GM12873 (cell line): ENCODE data around the gene CIT.

Experiments
- TF ChIP-seq, protein P1 (sequence below): IDR thresholded peaks from 2 replicates; pipeline ENCODE4 v1.5.1; 2012; ENCODE audit warnings: low read depth, mild to moderate bottlenecking, moderate library complexity, low read length, control low read depth; ENCODE audit not compliant: insufficient read depth; ENCODE audit errors: missing control alignments

The CIT gene

GRCh38 chr12:119843100-119843499 lies 34.0 kb downstream of the CIT start:
- TF ChIP-seq, protein P1, sequence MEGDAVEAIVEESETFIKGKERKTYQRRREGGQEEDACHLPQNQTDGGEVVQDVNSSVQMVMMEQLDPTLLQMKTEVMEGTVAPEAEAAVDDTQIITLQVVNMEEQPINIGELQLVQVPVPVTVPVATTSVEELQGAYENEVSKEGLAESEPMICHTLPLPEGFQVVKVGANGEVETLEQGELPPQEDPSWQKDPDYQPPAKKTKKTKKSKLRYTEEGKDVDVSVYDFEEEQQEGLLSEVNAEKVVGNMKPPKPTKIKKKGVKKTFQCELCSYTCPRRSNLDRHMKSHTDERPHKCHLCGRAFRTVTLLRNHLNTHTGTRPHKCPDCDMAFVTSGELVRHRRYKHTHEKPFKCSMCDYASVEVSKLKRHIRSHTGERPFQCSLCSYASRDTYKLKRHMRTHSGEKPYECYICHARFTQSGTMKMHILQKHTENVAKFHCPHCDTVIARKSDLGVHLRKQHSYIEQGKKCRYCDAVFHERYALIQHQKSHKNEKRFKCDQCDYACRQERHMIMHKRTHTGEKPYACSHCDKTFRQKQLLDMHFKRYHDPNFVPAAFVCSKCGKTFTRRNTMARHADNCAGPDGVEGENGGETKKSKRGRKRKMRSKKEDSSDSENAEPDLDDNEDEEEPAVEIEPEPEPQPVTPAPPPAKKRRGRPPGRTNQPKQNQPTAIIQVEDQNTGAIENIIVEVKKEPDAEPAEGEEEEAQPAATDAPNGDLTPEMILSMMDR = no peak

- TF ChIP-seq, protein P1 = no peak
Observed at GRCh38 chr12:119842380-119842779, 34.7 kb downstream of the CIT start.

GRCh38 chr12:119841433-119842210 lies 35.5 kb downstream of the CIT start:
- TF ChIP-seq, protein P1 = no peak

DNA sequence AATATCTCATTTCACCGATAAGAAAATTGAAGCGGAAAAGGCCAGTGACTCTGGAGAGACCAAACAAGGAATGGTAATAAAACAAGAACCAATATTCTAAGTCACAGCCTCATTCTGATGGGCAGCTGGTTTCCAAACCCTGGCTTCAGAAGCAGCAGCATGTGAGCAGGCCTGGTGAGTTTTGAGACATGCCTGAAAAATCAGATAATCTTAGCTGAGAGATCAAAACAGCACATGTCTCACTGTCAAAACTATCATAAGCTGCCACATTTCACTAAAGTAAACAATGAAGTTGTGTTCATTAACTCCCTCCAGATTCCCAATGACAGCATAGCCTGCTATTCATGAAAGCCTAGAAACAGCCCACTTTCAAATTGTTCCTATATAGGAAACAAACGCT lies 36.5 kb downstream of the CIT start:
- TF ChIP-seq, protein P1 = no peak

DNA sequence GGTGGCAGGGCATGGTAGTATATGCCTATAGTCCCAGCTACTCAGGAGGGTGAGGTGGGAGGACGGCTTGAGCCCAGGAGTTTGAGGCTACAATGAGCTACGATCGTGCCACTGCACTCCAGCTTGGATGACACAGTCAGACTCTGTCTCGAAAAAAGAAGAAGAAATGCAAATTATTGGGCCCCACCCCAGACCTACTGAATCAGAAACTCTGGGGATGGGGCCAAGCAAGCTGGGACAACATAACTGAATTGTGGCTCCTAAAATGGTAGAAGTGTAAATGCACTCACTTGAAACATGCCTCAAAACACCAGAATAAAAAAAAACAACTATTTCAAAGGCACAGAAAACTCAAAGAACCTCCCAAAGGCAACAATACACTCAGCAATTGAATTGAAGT lies 37.0 kb downstream of the CIT start:
- TF ChIP-seq, protein P1 = no peak

GRCh38 chr12:119838826-119839600 lies 38.1 kb downstream of the CIT start:
- TF ChIP-seq, protein P1 = no peak

DNA sequence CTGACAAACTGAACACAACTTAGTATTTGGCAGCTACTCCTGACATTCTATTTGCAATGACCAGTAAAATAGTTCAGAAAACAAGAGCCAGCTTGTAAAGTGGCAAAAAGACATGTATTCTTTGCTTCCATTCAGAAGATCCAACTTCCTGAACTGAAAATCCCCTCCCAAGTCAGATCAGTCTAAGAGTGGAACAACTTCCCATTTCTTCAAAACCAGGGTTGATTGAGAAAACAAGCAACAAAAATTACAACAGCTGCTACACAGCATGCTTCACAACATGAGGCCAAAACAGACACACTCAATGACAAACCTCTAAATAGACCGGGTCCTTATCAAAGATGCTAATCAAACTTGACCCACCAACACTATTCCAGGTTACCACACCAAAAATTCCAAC lies 40.3 kb downstream of the CIT start:
- TF ChIP-seq, protein P1 = no peak
